IMR-90 (cell line): ENCODE data around the gene RHBDF2. TPM values are rescaled to one million over a fixed set of nuclear protein-coding genes. Genes with fewer than 3 reads are reported as not detected.

Experiments used
- ATAC-seq: fragments of 200-7000 bp; cut with Tn5 transposase; 2 replicates; pipeline ENCODE4 v1.9.1; 2020; ENCODE audit warnings: low read depth, mild to moderate bottlenecking, moderate library complexity
- BruUV-seq: library from RNA; stranded (reverse); fragments of 400-500 nt; replicated peaks from 2 replicates; lab custom pipeline; 2021; lab: Mats Ljungman, UMichigan
- CTCF ChIA-PET: fragments of 300-600 bp; formaldehyde crosslinking; extraction: SDS; loops from one replicate; lab custom pipeline; 2021; ENCODE audit warnings: antibody characterized with exemption; lab: Yijun Ruan, JAX
- POLR2A ChIA-PET: fragments of 300-600 bp; sonication (Branson Sonifier 250); formaldehyde crosslinking; loops from one replicate; lab custom pipeline; 2022; ENCODE audit warnings: antibody characterized with exemption; ENCODE audit not compliant: unreplicated experiment; lab: Charles Lee
- DNase-seq: peaks from one replicate; pipeline ENCODE4 v3.0.0; 2013
- H2AFZ ChIP-seq: replicated peaks from 2 replicates; pipeline ENCODE3; 2013; ENCODE audit warnings: low read length, mild to moderate bottlenecking; ENCODE audit not compliant: poor library complexity
- H2AK5ac ChIP-seq: 2 replicates; pipeline ENCODE4 v1.6.1; 2013; ENCODE audit warnings: low read depth, low read length, inconsistent platforms
- H2AK9ac ChIP-seq: replicated peaks from 2 replicates; pipeline ENCODE3; 2013; ENCODE audit warnings: mild to moderate bottlenecking, low read depth, low read length, moderate library complexity; ENCODE audit not compliant: poor library complexity
- H2BK120ac ChIP-seq: 2 replicates; pipeline ENCODE4 v1.6.1; 2013; ENCODE audit warnings: low read depth, low read length, inconsistent platforms
- H2BK15ac ChIP-seq: 3 replicates; pipeline ENCODE4 v1.6.1; 2013; ENCODE audit warnings: low read depth, low read length, inconsistent platforms
- H2BK20ac ChIP-seq: 2 replicates; pipeline ENCODE4 v1.6.1; 2013; ENCODE audit warnings: low read depth, mild to moderate bottlenecking, inconsistent platforms, low read length, moderate library complexity
- H2BK5ac ChIP-seq: 2 replicates; pipeline ENCODE4 v1.6.1; 2013; ENCODE audit warnings: mild to moderate bottlenecking, low read depth, low read length, inconsistent platforms; ENCODE audit not compliant: poor library complexity, severe bottlenecking
- H3K14ac ChIP-seq: replicated peaks from 2 replicates; pipeline ENCODE4 v1.6.1; 2013; ENCODE audit warnings: low read depth, low read length, inconsistent platforms
- H3K18ac ChIP-seq: 2 replicates; pipeline ENCODE4 v1.6.1; 2013; ENCODE audit warnings: low read depth, low read length, control low read depth
- H3K23ac ChIP-seq: 2 replicates; pipeline ENCODE4 v1.6.1; 2013; ENCODE audit warnings: low read depth, low read length, inconsistent platforms
- H3K27ac ChIP-seq: 2 replicates; pipeline ENCODE4 v1.5.1; 2013; ENCODE audit warnings: mild to moderate bottlenecking, control low read depth, low read length; ENCODE audit not compliant: insufficient read depth
- H3K27me3 ChIP-seq: 2 replicates; pipeline ENCODE4 v1.6.1; 2013; ENCODE audit warnings: low read length; ENCODE audit not compliant: control insufficient read depth, insufficient read depth
- H3K36me3 ChIP-seq: 2 replicates; pipeline ENCODE4 v1.6.1; 2013; ENCODE audit warnings: low read length, mixed read lengths; ENCODE audit not compliant: control insufficient read depth, insufficient read depth
- H3K4ac ChIP-seq: 2 replicates; pipeline ENCODE4 v1.6.1; 2013; ENCODE audit warnings: low read depth, low read length, inconsistent platforms
- H3K4me1 ChIP-seq: 2 replicates; pipeline ENCODE4 v1.6.1; 2013; ENCODE audit warnings: low read length, mixed read lengths; ENCODE audit not compliant: control insufficient read depth, insufficient read depth
- H3K4me2 ChIP-seq: 2 replicates; pipeline ENCODE4 v1.6.1; 2013; ENCODE audit warnings: low read depth, mild to moderate bottlenecking, control low read depth, low read length, moderate library complexity
- H3K4me3 ChIP-seq: 2 replicates; pipeline ENCODE4 v1.5.1; 2013; ENCODE audit warnings: low read depth, mild to moderate bottlenecking, control low read depth, low read length, moderate library complexity; ENCODE audit not compliant: insufficient read depth
- H3K56ac ChIP-seq: 2 replicates; pipeline ENCODE4 v1.6.1; 2013; ENCODE audit warnings: low read length, inconsistent platforms; ENCODE audit not compliant: insufficient read depth; ENCODE audit errors: extremely low read depth
- H3K79me1 ChIP-seq, 2 experiments: 2 replicates each; pipeline ENCODE4 v1.6.1; 2013; ENCODE audit warnings: low read length in 2 of 2, inconsistent platforms in 1 of 2, low read depth in 1 of 2
- H3K9ac ChIP-seq: 2 replicates; pipeline ENCODE4 v1.6.1; 2013; ENCODE audit warnings: low read depth, low read length, control low read depth
- H3K9me1 ChIP-seq: 2 replicates; pipeline ENCODE4 v1.6.1; 2013; ENCODE audit warnings: low read length, inconsistent platforms; ENCODE audit not compliant: insufficient read depth
- H3K9me3 ChIP-seq: 2 replicates; pipeline ENCODE4 v1.6.1; 2013; ENCODE audit warnings: low read length; ENCODE audit not compliant: control insufficient read depth, insufficient read depth
- H4K20me1 ChIP-seq: 2 replicates; pipeline ENCODE4 v1.6.1; 2013; ENCODE audit warnings: low read length, inconsistent platforms; ENCODE audit not compliant: insufficient read depth
- H4K5ac ChIP-seq: 2 replicates; pipeline ENCODE4 v1.6.1; 2013; ENCODE audit warnings: mild to moderate bottlenecking, low read depth, low read length, control low read depth
- H4K8ac ChIP-seq, 2 experiments: 2 replicates each; pipeline ENCODE4 v1.6.1; 2013; ENCODE audit warnings: low read depth in 2 of 2, low read length in 2 of 2, control low read depth in 1 of 2, inconsistent platforms in 1 of 2
- H4K91ac ChIP-seq: 2 replicates; pipeline ENCODE4 v1.6.1; 2013; ENCODE audit warnings: low read depth, low read length, inconsistent platforms; ENCODE audit not compliant: insufficient read depth
- CEBPB ChIP-seq: IDR thresholded peaks from 2 replicates; pipeline ENCODE4 v1.6.1; 2012; ENCODE audit warnings: low read depth, low read length, improper control_type of control experiment
- MAFK ChIP-seq: IDR thresholded peaks from 2 replicates; pipeline ENCODE4 v1.6.1; 2012; ENCODE audit warnings: low read depth, low read length, improper control_type of control experiment
- WGBS, 2 experiments: methylation state at CpG; one replicate each; pipeline versions ENCODE4 v1.1.5 to v1.1.7; 2013; ENCODE audit warnings: missing lambda C conversion rate in 2 of 2; ENCODE audit not compliant: insufficient read length in 1 of 2; ENCODE audit errors: extremely low coverage in 2 of 2; 5-methylcytosine and 5-hydroxymethylcytosine counted together
- dilution Hi-C: fragments of 300-500 bp; cut with HindIII; formaldehyde crosslinking; loops from one replicate; pipeline ENCODE4 v1.14.3; 2018; ENCODE audit warnings: low sequenced_read_pairs; ENCODE audit not compliant: unreplicated experiment
- in situ Hi-C: fragments of 300-500 bp; cut with MboI; formaldehyde crosslinking; loops from 3 replicates; pipeline ENCODE4 v1.14.3; 2019; ENCODE audit warnings: low sequenced_read_pairs, inconsistent platforms, mixed read lengths
- intact Hi-C: fragments of 100-400 bp; cut with micrococcal nuclease; formaldehyde crosslinking; loops from 2 replicates; pipeline ENCODE4 v1.10.0; 2022
- polyA plus RNA-seq, 3 experiments: library from polyadenylated mRNA; depleted of rRNA; stranded (reverse); fragments of >200 nt; gene quantifications; 2 replicates each; pipeline ENCODE4 v1.2.3, GENCODE V29; 2012; ENCODE audit warnings: low replicate concordance in 1 of 3
- total RNA-seq: library from RNA; depleted of rRNA; stranded (reverse); fragments of >200 nt; gene quantifications from 2 replicates; pipeline ENCODE4 v1.2.3, GENCODE V29; 2012
- TF ChIP-seq, protein P1 (sequence below): fragments of 150-350 bp; IDR thresholded peaks from 2 replicates; pipeline ENCODE4 v1.6.1; 2016; ENCODE audit warnings: low read depth, mild to moderate bottlenecking, low read length, moderate library complexity, borderline replicate concordance

RHBDF2 gene
- total and polyA plus RNA-seq, 2 of the 4 experiments (the other 2 are of a cell fraction) = 1.3 to 8.3 TPM

DNA sequence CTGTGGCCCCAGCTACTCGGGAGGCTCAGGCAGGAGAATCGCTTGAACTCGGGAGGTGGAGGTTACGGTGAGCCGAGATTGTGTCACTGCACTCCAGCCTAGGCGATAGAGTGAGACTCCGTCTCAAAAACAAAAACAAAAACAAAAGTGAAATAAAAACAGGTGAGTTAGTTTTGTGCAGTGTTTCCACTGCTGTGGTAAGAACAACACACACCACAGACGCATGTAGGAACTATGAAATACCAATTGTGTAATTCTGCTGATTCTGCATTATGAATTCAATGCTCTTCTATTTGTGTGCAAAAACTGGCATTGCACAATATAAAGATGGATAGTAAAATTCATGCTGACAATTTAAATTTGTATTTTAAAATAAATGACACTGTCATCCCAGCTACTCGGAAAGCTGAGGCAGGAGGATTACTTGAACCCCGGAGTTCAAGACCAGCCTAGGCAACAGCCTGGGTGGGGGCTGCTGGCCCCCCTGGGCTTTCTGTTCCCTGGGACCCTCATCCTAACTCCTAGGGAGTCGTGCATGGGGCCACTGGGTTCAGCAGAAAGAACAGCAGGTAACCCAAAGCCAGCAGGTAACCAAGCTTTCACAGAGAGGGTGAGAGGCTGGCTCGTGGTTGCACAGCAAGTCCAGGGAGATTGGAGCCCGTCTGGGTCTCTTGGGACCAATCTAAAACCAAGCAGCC lies 10.6 kb upstream of the RHBDF2 start:
- no peak for DNase-seq
- no peak overlapping the region for H3K27ac ChIP-seq

More for the DNA sequence above, 10.6 kb upstream of the RHBDF2 start:
- H3K9me1 ChIP-seq = 0 out of 2 replicates have a peak, but pooled peaks cover 5% of the 10 kb centered on the region
- H4K20me1 ChIP-seq = no peaks in the 10 kb centered on the region
- no peak overlapping the region for H2BK15ac ChIP-seq
- no peak overlapping the region for H4K8ac ChIP-seq
- intact Hi-C loops (no loop called here), dilution Hi-C loops (no loop called here), in situ Hi-C loops (no loop called here)
- H3K36me3 ChIP-seq = no peaks in the 10 kb centered on the region
- no peak overlapping the region for H3K4ac ChIP-seq
- H2AK5ac ChIP-seq = no peak overlapping the region
- H3K4me2 ChIP-seq = no peak overlapping the region
- WGBS, 2 experiments = 92% methylated on average over 6 of the region's 13 CpGs; no CpG with 5 or more reads in 1 of the 2 experiments
- ATAC-seq = no peak
- no peak overlapping the region for H3K18ac ChIP-seq
- POLR2A ChIA-PET = no interaction called here
- H3K56ac ChIP-seq = no peak overlapping the region
- no TSS peak for BruUV-seq
- H4K5ac ChIP-seq = no peak overlapping the region
- no peak overlapping the region for H2BK5ac ChIP-seq
- H2BK20ac ChIP-seq = no peak overlapping the region
- no peak overlapping the region for H2BK120ac ChIP-seq
- no peak overlapping the region for H3K9ac ChIP-seq
- no peak overlapping the region for H2AK9ac ChIP-seq
- H3K4me3 ChIP-seq = no peak overlapping the region
- H3K27me3 ChIP-seq = peaks cover 11% of the 10 kb centered on the region
- no peaks in the 10 kb centered on the region for H3K9me3 ChIP-seq
- H2AFZ ChIP-seq = no peak overlapping the region
- H3K4me1 ChIP-seq = peaks cover 10% of the 10 kb centered on the region
- no peaks in the 10 kb centered on the region for H3K79me1 ChIP-seq
- H3K23ac ChIP-seq = no peak overlapping the region
- TF ChIP-seq, protein P1, sequence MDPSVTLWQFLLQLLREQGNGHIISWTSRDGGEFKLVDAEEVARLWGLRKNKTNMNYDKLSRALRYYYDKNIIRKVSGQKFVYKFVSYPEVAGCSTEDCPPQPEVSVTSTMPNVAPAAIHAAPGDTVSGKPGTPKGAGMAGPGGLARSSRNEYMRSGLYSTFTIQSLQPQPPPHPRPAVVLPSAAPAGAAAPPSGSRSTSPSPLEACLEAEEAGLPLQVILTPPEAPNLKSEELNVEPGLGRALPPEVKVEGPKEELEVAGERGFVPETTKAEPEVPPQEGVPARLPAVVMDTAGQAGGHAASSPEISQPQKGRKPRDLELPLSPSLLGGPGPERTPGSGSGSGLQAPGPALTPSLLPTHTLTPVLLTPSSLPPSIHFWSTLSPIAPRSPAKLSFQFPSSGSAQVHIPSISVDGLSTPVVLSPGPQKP = no peak
- TF ChIP-seq CEBPB (peak; percentile 74; the same call in 1 of the 2 replicates), MAFK (peak; percentile 94)
- CTCF ChIA-PET = interaction anchor here (0.5 kb wide), 1 partner anchor 557 kb away, joined by 3 read pairs; no protein-coding TSS in a partner anchor
- H3K14ac ChIP-seq = no peak overlapping the region
- no peak overlapping the region for H4K91ac ChIP-seq
